GM12878 (cell line): Measurements from ENCODE around the gene FAM118A. TPM values are rescaled to one million over a fixed set of nuclear protein-coding genes. Genes with fewer than 3 reads are reported as not detected.

Source experiments
- polyA plus RNA-seq, 11 experiments: library from polyadenylated mRNA; depleted of rRNA in 4 of 11; unstranded in 6 of 11; stranded (reverse) in 5 of 11; fragments of >200 nt; fragmentation: Nextera tagmentation in 4 of 11; fragmentation: Illumina TruSeq in 1 of 11; extraction: Ambion mirVana in 4 of 11; extraction: Trizol in 1 of 11; gene quantifications; 1 replicate in 1 of 11; 2 replicates in 10 of 11; pipeline versions ENCODE4 v1.2.1 to v1.2.3, GENCODE V29; 2011 to 2016; ENCODE audit warnings: inconsistent platforms in 2 of 11, missing spikeins in 2 of 11, low read depth in 1 of 11
- total RNA-seq, 4 experiments: library from RNA; depleted of rRNA in 3 of 4; stranded (reverse); fragments of >200 nt in 3 of 4; fragmentation: Illumina TruSeq in 1 of 4; extraction: Trizol in 1 of 4; gene quantifications; 2 replicates each; pipeline versions ENCODE4 v1.2.1 to v1.2.3, GENCODE V29; 2013 to 2021

FAM118A gene
- total and polyA plus RNA-seq, 10 of the 15 experiments (the other 5 are each of a cell fraction or from before 2014, with no cell fraction given), result 17.4 to 332 (median 56.6) TPM

Other genes starting within 250 kb of the FAM118A start
- gene NUP50, start 146.0 kb upstream of the FAM118A start, total RNA-seq (2014; rRNA removed), result 79.0 and 83.2 TPM in 2 replicates
- 79.3 and 84.3 TPM in 2 replicates for gene NUP50, start 146.0 kb upstream of the FAM118A start, total RNA-seq (2014; rRNA removed; fragmentation: Illumina TruSeq; extraction: Trizol)
- 117 and 125 TPM in 2 replicates for gene NUP50, start 146.0 kb upstream of the FAM118A start, total RNA-seq (2021)
- 46.4 and 49.5 TPM in 2 replicates for gene NUP50, start 146.0 kb upstream of the FAM118A start, polyA plus RNA-seq (2011; rRNA removed)
- gene NUP50, start 146.0 kb upstream of the FAM118A start, polyA plus RNA-seq (2014; fragmentation: Illumina TruSeq; extraction: Trizol), result 82.5 and 91.0 TPM in 2 replicates
- gene NUP50, start 146.0 kb upstream of the FAM118A start, polyA plus RNA-seq (2014; fragmentation: Nextera tagmentation; extraction: Ambion mirVana), result 10 to 100 TPM; 36.8 to 43.4 TPM
- gene NUP50, start 146.0 kb upstream of the FAM118A start, polyA plus RNA-seq (2014; rRNA removed), result 66.9 and 71.3 TPM in 2 replicates
- gene NUP50, start 146.0 kb upstream of the FAM118A start, polyA plus RNA-seq (2016; fragmentation: Nextera tagmentation; extraction: Ambion mirVana), result 10 to 100 TPM; 78.7 to 89.4 TPM
- 99.8 and 102 TPM in 2 replicates for gene KIAA0930, start 69.0 kb upstream of the FAM118A start, total RNA-seq (2014; rRNA removed)
- gene KIAA0930, start 69.0 kb upstream of the FAM118A start, total RNA-seq (2014; rRNA removed; fragmentation: Illumina TruSeq; extraction: Trizol), result 39.2 and 45.2 TPM in 2 replicates
- gene KIAA0930, start 69.0 kb upstream of the FAM118A start, total RNA-seq (2021), result 125 and 127 TPM in 2 replicates
- 38.7 and 58.2 TPM in 2 replicates for gene KIAA0930, start 69.0 kb upstream of the FAM118A start, polyA plus RNA-seq (2011; rRNA removed)
- 13.4 and 47.4 TPM in 2 replicates for gene KIAA0930, start 69.0 kb upstream of the FAM118A start, polyA plus RNA-seq (2014; fragmentation: Illumina TruSeq; extraction: Trizol)
- gene KIAA0930, start 69.0 kb upstream of the FAM118A start, polyA plus RNA-seq (2014; fragmentation: Nextera tagmentation; extraction: Ambion mirVana), result 1 to 10 TPM; 3.6 to 9.2 TPM
- 114 and 120 TPM in 2 replicates for gene KIAA0930, start 69.0 kb upstream of the FAM118A start, polyA plus RNA-seq (2014; rRNA removed)
- 10 to 100 TPM; 14.2 to 16.3 TPM for gene KIAA0930, start 69.0 kb upstream of the FAM118A start, polyA plus RNA-seq (2016; fragmentation: Nextera tagmentation; extraction: Ambion mirVana)
- not detected in 2 replicates for gene UPK3A, start 25.0 kb upstream of the FAM118A start, total RNA-seq (2014; rRNA removed)
- gene UPK3A, start 25.0 kb upstream of the FAM118A start, total RNA-seq (2014; rRNA removed; fragmentation: Illumina TruSeq; extraction: Trizol), result not detected in 2 replicates
- not detected in 2 replicates for gene UPK3A, start 25.0 kb upstream of the FAM118A start, total RNA-seq (2021)
- gene UPK3A, start 25.0 kb upstream of the FAM118A start, polyA plus RNA-seq (2011; rRNA removed), result not detected in 2 replicates
- not detected in 2 replicates for gene UPK3A, start 25.0 kb upstream of the FAM118A start, polyA plus RNA-seq (2014; fragmentation: Illumina TruSeq; extraction: Trizol)
- not detected for gene UPK3A, start 25.0 kb upstream of the FAM118A start, polyA plus RNA-seq (2014; fragmentation: Nextera tagmentation; extraction: Ambion mirVana)
- not detected in 2 replicates for gene UPK3A, start 25.0 kb upstream of the FAM118A start, polyA plus RNA-seq (2014; rRNA removed)
- not detected for gene UPK3A, start 25.0 kb upstream of the FAM118A start, polyA plus RNA-seq (2016; fragmentation: Nextera tagmentation; extraction: Ambion mirVana)
- not detected in 2 replicates for gene SMC1B, start 103.7 kb downstream of the FAM118A start, total RNA-seq (2014; rRNA removed)
- not detected in 2 replicates for gene SMC1B, start 103.7 kb downstream of the FAM118A start, total RNA-seq (2014; rRNA removed; fragmentation: Illumina TruSeq; extraction: Trizol)
- not detected in 2 replicates for gene SMC1B, start 103.7 kb downstream of the FAM118A start, total RNA-seq (2021)
- not detected in 2 replicates for gene SMC1B, start 103.7 kb downstream of the FAM118A start, polyA plus RNA-seq (2011; rRNA removed)
- not detected in 2 replicates for gene SMC1B, start 103.7 kb downstream of the FAM118A start, polyA plus RNA-seq (2014; fragmentation: Illumina TruSeq; extraction: Trizol)
- not detected for gene SMC1B, start 103.7 kb downstream of the FAM118A start, polyA plus RNA-seq (2014; fragmentation: Nextera tagmentation; extraction: Ambion mirVana)
- not detected in 2 replicates for gene SMC1B, start 103.7 kb downstream of the FAM118A start, polyA plus RNA-seq (2014; rRNA removed)
- not detected for gene SMC1B, start 103.7 kb downstream of the FAM118A start, polyA plus RNA-seq (2016; fragmentation: Nextera tagmentation; extraction: Ambion mirVana)
- gene RIBC2, start 103.8 kb downstream of the FAM118A start, total RNA-seq (2014; rRNA removed), result not detected in 2 replicates
- not detected in 2 replicates for gene RIBC2, start 103.8 kb downstream of the FAM118A start, total RNA-seq (2014; rRNA removed; fragmentation: Illumina TruSeq; extraction: Trizol)
- gene RIBC2, start 103.8 kb downstream of the FAM118A start, total RNA-seq (2021), result not detected in 2 replicates
- gene RIBC2, start 103.8 kb downstream of the FAM118A start, polyA plus RNA-seq (2011; rRNA removed), result not detected in 2 replicates
- gene RIBC2, start 103.8 kb downstream of the FAM118A start, polyA plus RNA-seq (2014; fragmentation: Illumina TruSeq; extraction: Trizol), result not detected in 2 replicates
- not detected for gene RIBC2, start 103.8 kb downstream of the FAM118A start, polyA plus RNA-seq (2014; fragmentation: Nextera tagmentation; extraction: Ambion mirVana)
- gene RIBC2, start 103.8 kb downstream of the FAM118A start, polyA plus RNA-seq (2014; rRNA removed), result 0.10 TPM in 1 of 2 replicates, not detected in the other
- not detected for gene RIBC2, start 103.8 kb downstream of the FAM118A start, polyA plus RNA-seq (2016; fragmentation: Nextera tagmentation; extraction: Ambion mirVana)
- not detected in 2 replicates for gene FBLN1, start 192.9 kb downstream of the FAM118A start, total RNA-seq (2014; rRNA removed)
- not detected in 2 replicates for gene FBLN1, start 192.9 kb downstream of the FAM118A start, total RNA-seq (2014; rRNA removed; fragmentation: Illumina TruSeq; extraction: Trizol)
- 0.51 and 0.90 TPM in 2 replicates for gene FBLN1, start 192.9 kb downstream of the FAM118A start, total RNA-seq (2021)
- gene FBLN1, start 192.9 kb downstream of the FAM118A start, polyA plus RNA-seq (2011; rRNA removed), result not detected in 2 replicates
- not detected in 2 replicates for gene FBLN1, start 192.9 kb downstream of the FAM118A start, polyA plus RNA-seq (2014; fragmentation: Illumina TruSeq; extraction: Trizol)
- gene FBLN1, start 192.9 kb downstream of the FAM118A start, polyA plus RNA-seq (2014; fragmentation: Nextera tagmentation; extraction: Ambion mirVana), result not detected
- gene FBLN1, start 192.9 kb downstream of the FAM118A start, polyA plus RNA-seq (2014; rRNA removed), result not detected in 2 replicates
- gene FBLN1, start 192.9 kb downstream of the FAM118A start, polyA plus RNA-seq (2016; fragmentation: Nextera tagmentation; extraction: Ambion mirVana), result under 1 TPM in 1 of 2 experiments, not detected in 1; 0.20 TPM